ENCODE measurements around the gene PLXDC2. TPM values are rescaled to one million over a fixed set of nuclear protein-coding genes. Genes with fewer than 3 reads are reported as not detected.
"Not testable (repeated sequence)": the region's sequence is repeated elsewhere in the genome, so short reads cannot be mapped to it uniquely, and the experiment has no call there.

PLXDC2 gene
- total RNA-seq (10 to 100 TPM; 10.7 to 36.4 (median 18.7) TPM), polyA plus RNA-seq (1 to 10 TPM; 3.4 to 7.2 TPM)
- long read RNA-seq, donor 1, full-length matches to known transcripts, result 2 of 6 reads
- long read RNA-seq, donor 1, partial matches to known transcripts, result 2 of 6 reads
- long read RNA-seq, donor 1, other reads (novel, unspliced or antisense), result 2 of 6 reads
- long read RNA-seq, donor 2, full-length matches to known transcripts, result 14 of 19 reads
- long read RNA-seq, donor 2, partial matches to known transcripts, result 3 of 19 reads
- long read RNA-seq, donor 2, other reads (novel, unspliced or antisense), result 2 of 19 reads
- long read RNA-seq, donor 3, full-length matches to known transcripts, result 12 of 17 reads
- long read RNA-seq, donor 3, partial matches to known transcripts, result 1 of 17 reads
- long read RNA-seq, donor 3, other reads (novel, unspliced or antisense), result 4 of 17 reads

DNA sequence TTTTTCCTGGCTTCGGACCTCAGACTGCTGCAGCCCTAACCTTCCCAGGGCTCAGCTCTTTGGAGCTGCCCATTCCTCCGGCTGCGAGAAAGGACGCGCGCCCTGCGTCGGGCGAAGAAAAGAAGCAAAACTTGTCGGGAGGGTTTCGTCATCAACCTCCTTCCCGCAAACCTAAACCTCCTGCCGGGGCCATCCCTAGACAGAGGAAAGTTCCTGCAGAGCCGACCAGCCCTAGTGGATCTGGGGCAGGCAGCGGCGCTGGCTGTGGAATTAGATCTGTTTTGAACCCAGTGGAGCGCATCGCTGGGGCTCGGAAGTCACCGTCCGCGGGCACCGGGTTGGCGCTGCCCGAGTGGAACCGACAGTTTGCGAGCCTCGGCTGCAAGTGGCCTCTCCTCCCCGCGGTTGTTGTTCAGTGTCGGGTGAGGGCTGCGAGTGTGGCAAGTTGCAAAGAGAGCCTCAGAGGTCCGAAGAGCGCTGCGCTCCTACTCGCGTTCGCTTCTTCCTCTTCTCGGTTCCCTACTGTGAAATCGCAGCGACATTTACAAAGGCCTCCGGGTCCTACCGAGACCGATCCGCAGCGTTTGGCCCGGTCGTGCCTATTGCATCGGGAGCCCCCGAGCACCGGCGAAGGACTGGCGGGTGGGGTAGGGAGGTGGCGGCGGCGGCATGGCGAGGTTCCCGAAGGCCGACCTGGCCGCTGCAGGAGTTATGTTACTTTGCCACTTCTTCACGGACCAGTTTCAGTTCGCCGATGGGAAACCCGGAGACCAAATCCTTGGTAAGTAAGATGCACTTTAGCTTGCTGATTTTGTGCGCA, at the start of gene PLXDC2:
PLXDC2 (plus strand) TSS at position 22 of the 820 bp plus-strand sequence.
- DNase-seq (peak in 4 of 5 donors; percentile 45 to 82 (median 61)), ATAC-seq (peak; percentile 13 to 48 (median 46))
- intact Hi-C loops (cut with DNase I), result loop anchor here in 9 of 10 donors (5.0 to 10.0 kb wide), 14 partner anchors 131 to 956 kb away; no protein-coding TSS in a partner anchor
- H3K36me3 ChIP-seq, result no peaks in the 10 kb centered on the region
- peaks cover 0 to 18% (median 0%) of the 10 kb centered on the region in 9 donors for H3K27me3 ChIP-seq
- no peaks in the 10 kb centered on the region for H3K9me3 ChIP-seq
- peaks cover 0 to 26% (median 6%) of the 10 kb centered on the region in 12 donors for H3K4me1 ChIP-seq
- 0 to 1% (median 0%) methylated on average over 21 to 65 of the region's 65 CpGs for WGBS, 4 donors
- peak within 1 kb of the TSS; percentile 60 to 95 (median 90) for H3K27ac ChIP-seq
- no peak for TF ChIP-seq POLR2A (IDR thresholded peaks at IDR 0.05)
- TF ChIP-seq, protein P1, sequence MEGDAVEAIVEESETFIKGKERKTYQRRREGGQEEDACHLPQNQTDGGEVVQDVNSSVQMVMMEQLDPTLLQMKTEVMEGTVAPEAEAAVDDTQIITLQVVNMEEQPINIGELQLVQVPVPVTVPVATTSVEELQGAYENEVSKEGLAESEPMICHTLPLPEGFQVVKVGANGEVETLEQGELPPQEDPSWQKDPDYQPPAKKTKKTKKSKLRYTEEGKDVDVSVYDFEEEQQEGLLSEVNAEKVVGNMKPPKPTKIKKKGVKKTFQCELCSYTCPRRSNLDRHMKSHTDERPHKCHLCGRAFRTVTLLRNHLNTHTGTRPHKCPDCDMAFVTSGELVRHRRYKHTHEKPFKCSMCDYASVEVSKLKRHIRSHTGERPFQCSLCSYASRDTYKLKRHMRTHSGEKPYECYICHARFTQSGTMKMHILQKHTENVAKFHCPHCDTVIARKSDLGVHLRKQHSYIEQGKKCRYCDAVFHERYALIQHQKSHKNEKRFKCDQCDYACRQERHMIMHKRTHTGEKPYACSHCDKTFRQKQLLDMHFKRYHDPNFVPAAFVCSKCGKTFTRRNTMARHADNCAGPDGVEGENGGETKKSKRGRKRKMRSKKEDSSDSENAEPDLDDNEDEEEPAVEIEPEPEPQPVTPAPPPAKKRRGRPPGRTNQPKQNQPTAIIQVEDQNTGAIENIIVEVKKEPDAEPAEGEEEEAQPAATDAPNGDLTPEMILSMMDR (IDR thresholded peaks at IDR 0.05), result no peak
- H3K4me3 ChIP-seq, result peak within 1 kb of the TSS; percentile 67 to 95 (median 82)

DNA sequence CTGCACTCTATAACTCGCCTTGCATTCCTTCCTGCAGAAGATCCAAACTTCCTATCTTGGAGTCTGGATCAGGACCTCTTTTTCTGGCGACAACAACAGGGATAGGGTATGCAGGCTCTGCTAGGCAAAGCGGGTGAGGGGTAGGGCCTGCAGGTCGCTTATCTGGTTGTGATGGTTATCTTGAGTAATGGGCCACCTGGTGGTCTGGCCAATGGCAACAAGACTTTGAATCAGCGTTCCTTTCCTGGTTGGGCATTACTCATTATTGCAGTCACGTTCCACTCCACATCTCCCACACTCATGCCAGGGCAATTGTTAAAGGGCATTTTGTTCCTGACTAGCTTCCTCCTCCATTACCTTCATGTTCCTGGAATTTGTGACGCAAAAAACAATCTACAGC, 48.4 kb upstream of the PLXDC2 start:
- WGBS, 4 donors, result 35 to 53% (median 42%) methylated on average over 7 of the region's 7 CpGs
- no peaks in the 10 kb centered on the region for H3K9me3 ChIP-seq
- H3K4me3 ChIP-seq, result no peak overlapping the region
- no peaks in the 10 kb centered on the region for H3K36me3 ChIP-seq
- H3K4me1 ChIP-seq, result no peaks in the 10 kb centered on the region
- TF ChIP-seq, protein P1 (IDR thresholded peaks at IDR 0.05), result no peak
- no peak for TF ChIP-seq POLR2A (IDR thresholded peaks at IDR 0.05)
- no peak for ATAC-seq
- H3K27me3 ChIP-seq, result no peaks in the 10 kb centered on the region
- no peak for DNase-seq
- H3K27ac ChIP-seq, result no peak overlapping the region
- intact Hi-C loops (cut with DNase I), result no loop called here

DNA sequence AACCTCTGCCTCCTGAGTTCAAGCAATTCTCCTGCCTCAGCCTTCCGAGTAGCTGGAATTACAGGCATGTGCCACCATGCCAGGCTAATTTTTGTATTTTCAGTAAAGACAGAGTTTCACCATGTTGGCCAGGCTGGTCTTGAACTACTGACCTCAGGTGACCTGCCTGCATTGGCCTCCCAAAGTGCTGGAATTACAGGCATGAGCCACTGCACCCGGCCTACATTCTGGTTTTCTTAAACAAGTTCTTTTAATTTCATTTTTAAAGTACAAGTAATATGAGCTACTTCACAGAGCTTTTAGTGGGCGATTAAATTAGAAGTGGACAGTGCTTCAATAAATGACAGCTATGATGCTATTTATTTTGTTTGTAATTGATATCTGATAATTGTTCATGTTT, 46.4 kb upstream of the PLXDC2 start:
- intact Hi-C loops (cut with DNase I); DNase-seq; H3K27me3 ChIP-seq; H3K36me3 ChIP-seq; H3K4me1 ChIP-seq; H3K4me3 ChIP-seq; H3K9me3 ChIP-seq; H3K27ac ChIP-seq; ATAC-seq: not testable (repeated sequence)
- 82 to 90% (median 87%) methylated on average over 3 of the region's 3 CpGs for WGBS, 4 donors

DNA sequence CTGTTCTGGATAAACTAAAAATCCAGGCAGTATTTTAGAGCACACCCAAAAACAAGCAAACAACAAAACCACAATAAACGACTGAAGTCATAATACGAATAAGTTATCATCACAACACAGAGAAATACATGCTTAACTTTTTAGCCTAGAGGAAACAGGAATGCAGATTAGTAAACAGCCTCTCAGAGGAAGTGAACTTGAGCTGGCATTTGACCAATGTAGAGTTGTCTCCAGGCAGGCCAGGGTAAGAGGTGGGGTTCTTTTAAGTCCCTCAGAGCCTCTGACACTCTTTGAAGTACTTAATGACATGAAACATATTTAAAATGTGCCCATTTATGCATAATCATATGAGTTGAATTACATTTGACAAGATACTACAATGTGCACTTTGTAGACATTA, 43.3 kb upstream of the PLXDC2 start:
- intact Hi-C loops (cut with DNase I), result no loop called here
- 46 to 59% (median 53%) methylated on average over 2 of the region's 2 CpGs for WGBS, 4 donors
- TF ChIP-seq POLR2A (IDR thresholded peaks at IDR 0.05), result no peak
- TF ChIP-seq, protein P1 (IDR thresholded peaks at IDR 0.05), result no peak

More for the DNA sequence above, 43.3 kb upstream of the PLXDC2 start:
- Histone ChIP-seq H3K9me3 (peaks cover 0 to 3% (median 0%) of the 10 kb centered on the region in 12 donors), H3K27ac (no peak overlapping the region), H3K36me3 (no peaks in the 10 kb centered on the region), H3K27me3 (no peaks in the 10 kb centered on the region), H3K4me1 (peaks cover 0 to 4% (median 0%) of the 10 kb centered on the region in 12 donors), H3K4me3 (no peak overlapping the region)
- no peak for DNase-seq
- no peak for ATAC-seq

Data from heart left ventricle (tissue), 16 donors.